Left lobe of liver (tissue), 2 donors: ENCODE data around the gene GALNT2. TPM values are rescaled to one million over a fixed set of nuclear protein-coding genes. Genes with fewer than 3 reads are reported as not detected.

ENCODE experiments used
- ATAC-seq: fragments of 200-7000 bp; cut with Tn5 transposase; one replicate; pipeline ENCODE4 v1.9.1; 2020; ENCODE audit warnings: mild to moderate bottlenecking, moderate library complexity
- DNase-seq: peaks from one replicate; pipeline ENCODE4 v3.0.0-alpha.2; 2020; ENCODE audit warnings: low spot score
- total RNA-seq: library from RNA; stranded (reverse); gene quantifications from one replicate; pipeline ENCODE4 v1.2.1, GENCODE V29; 2021
- donor health status: DM: no; HTN: no; CAD: no; lungs with moderate emphysema.
- donor health status: DM: no; HTN: yes; CAD: no.

The GALNT2 gene
- total RNA-seq, 1 donor from 2014 or later: 83.7 TPM

DNA sequence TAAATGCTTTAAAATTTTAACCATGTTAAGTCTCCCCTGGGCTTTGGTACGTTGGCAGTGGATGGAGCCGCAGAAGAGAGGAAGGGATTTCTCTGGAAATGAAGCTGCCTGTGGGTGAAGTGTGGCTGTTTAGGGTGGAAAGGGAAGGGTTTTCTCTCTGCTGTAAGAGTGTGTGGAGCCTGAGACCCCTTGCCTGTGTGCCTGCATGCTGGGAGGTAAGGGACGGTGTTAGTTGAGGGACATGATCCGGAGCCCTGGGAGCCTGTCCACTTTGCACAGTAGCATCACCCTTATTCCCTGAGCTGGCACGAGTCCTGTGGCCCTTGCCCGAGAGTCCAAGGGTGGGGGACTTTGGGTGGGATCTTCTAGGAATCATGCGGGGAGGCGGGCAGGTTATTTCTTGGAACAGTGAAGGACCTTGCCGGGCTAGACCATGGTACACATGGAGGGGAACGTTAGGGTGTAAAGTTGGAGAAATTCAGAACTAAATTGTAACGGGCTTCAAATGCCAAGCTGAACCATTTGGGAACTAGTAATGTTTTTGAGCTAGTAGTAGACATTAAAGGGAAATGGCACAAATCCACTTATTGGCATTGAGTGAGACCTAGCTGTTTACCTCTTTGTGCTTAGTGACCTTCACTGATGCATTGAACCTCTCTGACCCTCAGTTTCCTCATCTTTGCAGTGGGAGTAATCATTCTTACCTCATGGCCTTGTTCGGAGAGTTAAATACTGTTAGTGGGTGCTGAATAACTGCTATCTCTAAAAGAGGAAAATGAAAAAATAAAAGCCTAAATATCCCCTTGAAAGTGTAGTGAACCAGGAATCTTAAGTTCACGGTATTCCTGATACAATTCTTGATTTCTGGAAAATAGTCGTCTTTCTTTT lies 3.5 kb downstream of the GALNT2 start:
- ATAC-seq (no peak), DNase-seq (peak; percentile 61)

DNA sequence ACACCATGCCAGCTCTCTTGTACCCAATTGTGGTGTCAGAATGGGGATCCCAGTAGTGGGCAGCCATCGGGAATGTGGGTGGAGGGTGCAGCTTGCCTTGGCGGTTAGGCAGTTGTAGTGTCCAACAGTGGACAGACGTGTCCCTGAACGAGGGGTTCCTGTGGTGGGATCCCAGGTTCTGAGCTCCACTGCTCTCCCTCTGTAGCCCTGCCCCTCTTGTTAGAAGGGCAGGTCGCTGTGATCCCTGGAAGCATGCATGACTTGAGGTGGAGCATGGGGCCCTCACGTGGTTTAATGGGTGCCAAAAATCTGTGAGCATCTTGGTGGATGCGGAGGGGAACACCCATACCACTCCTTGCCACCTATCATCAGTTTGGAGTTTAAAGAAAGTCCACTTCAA lies 4.3 kb downstream of the GALNT2 start:
- ATAC-seq: no peak
- no peak for DNase-seq

DNA sequence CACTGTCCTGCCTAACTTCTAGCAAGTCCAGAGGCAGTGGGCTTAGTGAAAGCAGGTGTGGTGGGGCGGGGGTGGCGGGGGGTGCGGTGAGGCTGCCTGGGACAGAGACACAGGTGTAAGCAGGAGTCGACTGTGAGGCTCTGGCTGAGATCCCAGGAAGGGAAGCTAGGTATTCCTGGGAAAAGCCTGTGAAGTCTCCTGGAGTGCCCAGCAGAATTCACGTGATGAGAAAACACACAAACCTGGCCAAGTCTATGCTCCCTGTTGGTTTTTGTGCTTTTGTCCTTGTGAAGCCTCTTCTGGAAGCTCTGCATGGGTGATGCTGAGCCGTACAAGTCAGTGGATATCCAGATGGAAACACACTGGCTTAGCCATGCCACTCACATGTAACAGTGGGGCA lies 5.3 kb downstream of the GALNT2 start:
- peak; percentile 4 for ATAC-seq

DNA sequence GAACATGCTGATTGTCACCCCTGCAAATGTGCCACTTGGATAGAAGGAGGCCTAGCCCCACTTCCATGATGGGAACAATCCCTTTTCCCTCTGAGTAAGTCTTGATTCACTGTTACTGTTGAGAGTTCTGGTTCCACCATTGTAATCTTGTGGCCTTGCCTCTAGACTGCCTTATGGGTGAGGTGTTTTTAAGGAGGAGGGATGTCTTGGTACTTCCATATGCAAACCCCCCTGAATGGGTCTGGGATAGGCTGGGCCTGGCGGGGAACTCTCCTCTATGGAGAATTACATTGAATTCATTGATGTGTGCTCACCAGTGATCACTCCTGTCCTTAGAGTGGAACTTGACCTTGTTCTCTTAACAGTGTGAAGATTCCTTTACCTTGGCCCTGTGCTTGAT lies 5.8 kb downstream of the GALNT2 start:
- no peak for DNase-seq
- ATAC-seq: no peak

More for the DNA sequence above, 5.3 kb downstream of the GALNT2 start:
- DNase-seq: no peak

DNA sequence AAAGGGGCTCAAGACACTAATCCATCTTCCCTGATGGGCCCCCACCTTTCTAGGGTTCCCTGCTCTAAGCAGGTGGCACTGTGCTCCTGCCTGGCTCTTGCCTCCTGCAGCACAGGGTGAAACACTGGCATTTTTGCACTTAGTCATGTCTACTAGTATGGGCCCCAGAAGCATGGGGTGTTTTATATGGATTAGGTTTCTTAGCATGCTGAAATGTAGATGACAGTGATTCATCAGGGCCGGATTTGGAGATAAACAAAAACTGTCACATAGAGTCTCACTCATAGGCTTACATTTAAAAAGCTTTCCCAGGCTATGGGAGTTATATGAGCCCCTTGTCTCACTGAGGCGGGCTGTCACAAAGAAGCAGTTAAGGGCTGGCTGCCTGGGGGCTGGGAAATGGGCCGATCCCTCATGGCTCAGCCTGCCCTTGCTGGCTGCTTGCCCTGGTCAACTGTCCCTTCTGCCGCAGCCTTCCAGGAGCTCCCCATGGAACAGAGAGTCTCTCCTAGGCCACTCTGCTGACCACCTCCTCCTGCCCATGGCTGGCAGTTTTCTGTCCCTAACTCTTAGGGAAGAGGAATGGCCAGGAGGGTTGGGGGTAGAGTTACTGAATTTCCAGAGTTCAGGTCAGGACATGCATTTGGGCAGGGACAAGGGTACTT lies 6.5 kb downstream of the GALNT2 start:
- peak; percentile 43 for ATAC-seq

DNA sequence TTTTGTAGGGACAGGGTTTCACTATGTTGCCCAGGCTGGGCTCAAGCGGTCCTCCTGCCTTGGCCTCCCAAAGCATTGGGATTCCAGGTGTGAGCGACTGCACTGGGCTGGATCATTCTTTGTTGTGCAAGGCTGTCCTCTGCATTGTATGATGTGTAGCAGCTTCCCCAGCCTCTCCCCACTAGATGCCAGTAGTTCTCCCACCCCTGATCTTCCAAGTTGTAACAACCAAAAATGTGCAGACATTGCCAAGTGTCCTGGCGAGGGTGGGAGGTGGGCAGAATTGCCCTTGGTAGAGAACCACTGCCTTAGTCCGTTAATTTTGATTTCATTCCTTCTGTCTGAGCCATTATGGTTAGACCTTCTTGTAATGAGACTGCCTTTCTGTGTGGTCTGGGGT lies 7.2 kb downstream of the GALNT2 start:
- no peak for DNase-seq
- ATAC-seq: no peak

More for the DNA sequence above, 6.5 kb downstream of the GALNT2 start:
- no peak for DNase-seq

DNA sequence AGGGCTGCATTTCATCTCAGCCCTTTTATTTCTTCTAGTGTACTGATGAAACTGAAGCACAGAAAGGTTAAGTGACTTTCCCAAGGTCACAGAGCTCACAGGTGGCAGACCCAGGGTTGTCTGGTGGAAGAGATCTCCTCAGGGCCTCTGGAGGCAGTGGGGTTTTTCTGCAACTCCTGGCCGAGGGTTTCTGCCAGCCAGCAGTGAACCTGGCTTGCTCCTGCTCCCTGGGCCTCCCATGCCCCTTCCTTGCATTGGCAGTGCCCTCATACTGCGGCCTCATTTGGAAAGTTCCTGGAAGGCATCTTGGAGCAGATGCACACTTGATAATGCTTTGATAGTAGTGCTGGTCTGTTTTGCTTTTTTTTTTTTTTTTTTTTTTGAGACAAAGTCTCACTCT lies 7.7 kb downstream of the GALNT2 start:
- DNase-seq (no peak), ATAC-seq (no peak)

DNA sequence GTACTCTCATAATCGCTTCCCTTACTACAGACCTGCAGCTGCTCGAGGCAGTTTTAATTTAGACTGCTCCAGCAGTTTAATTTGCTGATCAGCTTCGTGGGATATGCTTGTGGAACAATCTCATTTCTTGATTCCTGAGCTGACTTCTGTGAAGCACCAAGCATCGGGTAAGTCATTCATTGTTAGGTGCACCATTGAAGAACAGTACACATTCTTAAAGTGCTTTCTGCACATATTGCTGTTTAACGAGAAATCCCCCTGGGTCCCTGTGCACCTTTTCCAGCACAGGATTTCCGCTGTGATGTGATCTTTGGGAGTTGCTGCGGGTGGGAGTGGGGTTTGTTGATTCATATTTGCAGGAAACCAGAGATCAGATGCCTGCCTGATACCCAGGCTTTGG lies 9.1 kb downstream of the GALNT2 start:
- ATAC-seq (no peak), DNase-seq (no peak)

DNA sequence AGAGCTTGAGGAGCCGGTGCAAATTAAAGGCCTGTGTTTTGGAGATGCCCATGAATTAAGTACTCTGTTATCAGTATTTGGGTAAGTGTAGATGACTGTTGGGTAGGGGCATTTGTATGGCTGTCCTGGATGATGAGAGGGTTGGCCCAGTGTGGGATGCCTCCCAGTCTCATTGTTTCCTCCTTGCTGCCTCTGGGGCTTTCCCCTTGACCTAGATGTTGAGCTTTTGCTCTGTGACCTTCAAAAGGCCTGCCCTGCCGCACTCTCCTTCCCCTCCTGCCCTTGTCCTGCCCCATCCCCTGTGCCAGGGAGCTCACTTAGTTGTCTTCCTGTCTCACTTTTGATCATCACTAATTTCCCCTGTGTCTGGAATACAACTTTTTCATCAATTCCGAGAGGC lies 10.0 kb downstream of the GALNT2 start:
- ATAC-seq: no peak
- no peak for DNase-seq

DNA sequence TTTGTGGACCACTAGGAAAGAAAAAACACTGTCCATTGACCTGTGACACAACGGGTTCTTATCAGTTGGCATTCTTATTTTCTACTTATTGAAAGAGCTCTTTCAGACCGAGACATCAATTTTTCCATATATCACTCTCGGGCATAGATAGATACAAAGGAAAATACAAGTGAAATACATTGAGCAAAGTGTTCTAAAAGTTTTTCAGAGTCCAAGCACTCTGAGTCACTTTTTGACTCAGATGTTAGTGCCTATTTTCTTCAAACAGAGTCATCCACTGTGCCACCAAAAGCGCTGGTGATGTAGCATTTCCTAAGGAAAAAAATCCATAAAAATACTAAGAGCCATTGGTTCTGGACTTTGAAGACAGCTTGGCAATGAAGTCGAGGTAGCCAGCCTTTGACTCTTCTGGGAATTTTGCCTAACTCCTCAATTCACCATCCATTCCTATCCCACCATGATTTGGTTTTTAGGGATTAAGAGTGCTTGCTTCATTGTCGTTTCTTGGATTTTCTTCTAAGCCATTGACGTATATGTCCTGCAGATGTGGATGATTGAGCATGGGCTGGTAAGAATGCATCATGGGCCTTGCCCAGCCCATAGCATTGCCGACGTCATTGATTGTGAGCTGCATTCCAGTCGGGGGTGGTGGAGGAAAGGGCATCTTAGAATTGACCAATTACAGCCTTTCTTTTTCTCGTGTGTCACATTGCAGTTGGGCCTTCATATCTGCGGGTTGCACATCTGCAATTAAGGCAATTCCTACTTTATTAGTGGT lies 10.6 kb downstream of the GALNT2 start:
- DNase-seq (no peak), ATAC-seq (no peak)

DNA sequence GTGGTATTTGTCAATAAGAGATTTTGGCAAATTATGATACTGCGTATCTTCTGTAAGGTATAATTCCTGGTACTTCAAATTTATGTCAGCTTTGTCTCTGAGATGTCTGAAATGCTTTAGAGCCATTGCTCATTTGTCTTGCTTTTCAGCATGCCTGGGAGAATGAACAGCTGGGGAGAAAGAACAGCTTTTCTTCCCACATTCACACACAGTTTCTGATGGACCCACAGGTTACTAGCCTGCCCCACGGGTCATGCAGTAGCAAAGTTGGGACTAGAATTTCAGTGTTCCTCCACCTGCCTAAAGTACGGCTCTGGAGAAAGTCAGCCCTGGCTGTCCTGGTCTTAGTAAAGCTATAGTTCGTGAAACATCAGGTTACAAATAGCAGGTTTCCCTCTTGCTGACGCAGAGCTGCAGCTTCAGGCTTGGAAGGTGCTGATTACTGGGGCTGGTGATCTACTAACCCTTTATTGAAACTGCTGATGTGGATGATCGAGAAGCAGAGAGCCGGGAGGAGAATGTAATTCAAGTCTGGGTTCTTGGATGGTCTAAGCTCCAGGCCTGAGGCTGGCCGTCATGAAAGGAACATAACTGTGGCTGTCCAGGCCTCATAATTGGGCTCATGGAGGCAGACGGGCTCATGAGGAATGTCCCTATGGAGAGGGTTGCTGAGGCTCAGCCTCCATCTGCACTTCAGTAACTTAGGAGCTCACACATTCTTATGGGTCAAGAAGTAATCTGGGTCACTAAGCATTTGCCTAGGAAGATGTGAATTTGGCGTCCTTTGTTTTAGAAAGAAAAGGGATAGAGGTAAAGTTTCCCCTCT lies 12.4 kb downstream of the GALNT2 start:
- ATAC-seq: no peak
- no peak for DNase-seq

DNA sequence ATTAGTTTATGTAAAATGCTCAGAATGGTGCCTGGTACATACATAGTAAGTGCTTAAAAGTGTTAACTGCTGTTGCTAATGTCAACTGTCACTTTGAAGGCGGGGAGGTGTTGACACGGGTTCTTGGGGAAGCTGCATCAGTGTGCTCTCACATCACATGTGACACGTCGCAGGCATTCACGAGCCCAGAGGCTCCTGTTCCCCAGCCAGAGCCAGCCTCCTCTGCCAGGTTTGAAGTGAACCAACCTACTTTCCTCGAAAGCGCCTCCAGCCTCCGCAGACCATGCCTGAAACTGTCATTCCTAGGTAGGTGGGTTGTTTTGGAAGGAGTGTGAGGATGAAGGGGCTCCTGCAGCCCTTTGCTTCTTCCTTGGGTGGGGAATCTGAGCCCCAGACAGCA lies 13.8 kb downstream of the GALNT2 start:
- DNase-seq (no peak), ATAC-seq (no peak)

DNA sequence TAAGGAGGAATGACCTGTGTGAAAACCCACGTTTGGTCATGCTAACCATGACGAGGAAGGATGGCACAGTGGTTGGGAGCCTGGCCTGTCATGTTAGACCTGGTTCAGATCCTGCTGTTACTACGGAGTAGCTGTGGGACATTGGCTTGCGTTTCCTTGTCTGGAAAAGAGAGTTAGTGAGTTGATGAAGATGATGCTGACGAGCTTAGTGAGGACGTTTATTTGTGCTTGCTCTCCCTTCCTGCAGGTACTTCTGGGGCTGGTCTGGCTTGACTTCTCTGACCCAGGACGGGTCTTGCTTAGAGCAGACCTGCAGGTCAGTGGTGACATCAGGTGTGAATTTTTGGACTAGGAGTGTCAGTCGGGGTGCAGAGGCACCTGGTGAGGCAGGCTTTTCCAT lies 14.7 kb downstream of the GALNT2 start:
- DNase-seq: no peak
- ATAC-seq: no peak

DNA sequence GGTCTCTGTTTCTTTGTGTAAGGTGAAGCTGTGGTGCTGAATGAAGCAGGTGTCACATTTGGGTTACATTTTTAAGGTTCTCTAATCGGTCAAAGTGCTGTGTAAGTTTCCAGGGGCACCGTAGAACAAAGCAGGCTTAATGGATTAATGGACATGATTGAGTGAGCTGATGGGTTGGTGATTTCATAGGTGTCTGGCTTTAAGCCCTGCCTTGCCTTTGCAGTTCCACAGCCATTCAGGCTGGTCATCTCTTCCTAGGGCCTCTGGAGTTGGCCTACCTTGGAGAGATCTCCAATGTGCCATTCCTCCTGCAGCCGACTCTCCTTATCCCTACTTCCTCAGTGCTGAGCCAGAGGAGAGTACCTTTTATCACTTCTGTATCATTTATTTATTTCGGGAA lies 15.2 kb downstream of the GALNT2 start:
- DNase-seq (no peak), ATAC-seq (no peak)

DNA sequence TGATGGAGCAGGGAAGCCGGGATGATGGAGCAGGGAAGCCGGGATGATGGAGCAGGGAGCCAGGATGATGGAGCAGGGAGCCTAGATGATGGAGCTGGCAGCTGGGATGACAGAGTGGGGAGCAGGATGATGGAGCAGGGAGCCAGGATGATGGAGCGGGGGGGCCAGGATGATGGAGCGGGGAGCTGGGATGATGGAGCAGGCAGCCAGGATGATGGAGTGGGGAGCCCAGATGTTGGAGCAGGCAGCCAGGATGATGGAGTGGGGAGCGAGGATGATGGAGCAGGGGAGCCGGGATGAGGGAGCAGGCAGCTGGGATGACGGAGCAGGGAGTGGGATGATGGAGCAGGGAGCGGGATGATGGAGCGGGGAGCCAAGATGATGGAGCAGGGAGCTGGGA lies 16.0 kb downstream of the GALNT2 start:
- ATAC-seq: no peak
- no peak for DNase-seq

DNA sequence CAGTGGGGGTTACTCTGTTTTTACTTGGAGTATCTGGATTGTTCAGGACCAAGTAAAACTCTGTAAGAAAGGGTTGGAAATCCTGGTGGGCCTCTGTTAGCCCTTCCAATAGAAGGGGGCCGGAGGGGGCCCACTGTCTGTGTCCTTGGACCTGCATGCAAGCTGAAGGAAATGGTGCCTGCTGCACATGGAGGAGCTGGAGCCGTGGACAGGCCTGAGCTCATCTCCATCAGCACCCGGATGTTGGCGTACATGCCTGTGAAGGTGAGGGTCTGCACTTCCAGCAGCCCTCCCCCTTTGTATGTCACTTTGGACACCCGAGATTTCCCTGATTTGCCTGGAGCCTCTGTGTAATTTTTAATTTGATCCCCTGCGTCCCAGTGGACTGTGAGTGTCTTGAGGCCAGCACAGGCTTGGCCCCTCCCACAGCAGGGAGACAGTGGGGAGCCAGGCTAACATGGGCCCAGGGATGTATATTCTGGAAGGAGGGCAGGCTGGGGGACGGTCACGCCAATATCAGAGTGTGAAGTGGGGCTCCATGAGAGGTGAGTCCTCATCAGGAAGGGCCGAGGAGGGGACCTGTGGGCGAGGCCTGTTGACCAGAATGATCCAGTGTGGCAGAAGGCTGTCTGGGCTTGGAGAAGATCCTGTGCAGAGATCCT lies 16.8 kb downstream of the GALNT2 start:
- ATAC-seq (no peak), DNase-seq (no peak)

DNA sequence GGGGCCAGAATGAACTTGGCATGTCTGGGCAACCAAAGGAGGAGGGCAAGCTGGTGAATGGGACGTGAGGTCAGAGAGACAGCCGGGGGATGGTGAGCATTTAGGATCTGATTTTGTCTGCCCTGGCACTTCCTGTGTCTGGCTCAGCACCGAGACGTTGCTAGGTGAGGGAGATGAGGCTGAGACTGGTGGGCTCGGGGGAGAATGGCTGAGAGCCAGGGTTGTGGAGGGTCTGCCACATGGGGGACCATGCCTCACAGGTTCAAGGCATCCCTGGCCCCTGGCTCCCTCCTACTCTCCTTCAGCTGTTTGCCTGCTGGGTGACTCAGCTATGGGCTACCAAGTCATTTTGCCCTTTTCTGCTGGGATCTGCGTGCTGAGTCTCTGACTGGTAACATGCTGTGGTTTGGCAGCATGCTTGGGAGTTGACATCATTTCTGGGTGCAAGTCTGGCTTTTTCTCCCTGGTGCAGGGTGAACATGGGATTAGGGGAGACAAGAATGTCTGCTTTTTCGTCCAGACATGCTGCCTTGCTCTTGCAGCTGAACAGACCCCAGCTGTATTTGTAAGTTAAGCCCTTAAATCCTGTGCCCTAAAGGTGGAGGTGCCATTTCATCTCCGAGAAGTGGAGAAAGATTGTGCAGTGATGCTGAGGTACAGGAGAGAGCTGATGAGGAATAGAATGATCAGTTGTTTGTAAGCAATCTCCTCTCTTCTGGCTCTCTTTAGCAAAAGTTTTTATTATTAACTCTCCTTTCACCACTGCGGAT lies 17.6 kb downstream of the GALNT2 start:
- DNase-seq (no peak), ATAC-seq (peak; percentile 23)

DNA sequence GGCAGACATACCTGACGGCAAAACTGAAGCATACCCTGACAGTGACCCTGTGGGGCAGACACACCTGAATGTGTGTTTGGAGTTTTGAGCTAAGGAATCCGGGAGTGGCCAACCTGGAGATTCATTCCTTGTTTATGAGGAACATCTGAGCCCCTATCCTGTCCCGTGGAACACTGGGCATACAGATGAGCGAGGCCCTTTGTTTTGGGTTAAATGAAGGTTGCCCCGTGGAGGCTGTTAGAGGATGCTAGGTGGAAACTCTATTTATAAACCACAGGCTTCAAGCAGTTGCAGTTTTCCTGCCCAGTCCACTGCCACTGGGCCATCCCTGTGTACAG lies 18.1 kb downstream of the GALNT2 start:
- no peak for DNase-seq
- no peak for ATAC-seq

DNA sequence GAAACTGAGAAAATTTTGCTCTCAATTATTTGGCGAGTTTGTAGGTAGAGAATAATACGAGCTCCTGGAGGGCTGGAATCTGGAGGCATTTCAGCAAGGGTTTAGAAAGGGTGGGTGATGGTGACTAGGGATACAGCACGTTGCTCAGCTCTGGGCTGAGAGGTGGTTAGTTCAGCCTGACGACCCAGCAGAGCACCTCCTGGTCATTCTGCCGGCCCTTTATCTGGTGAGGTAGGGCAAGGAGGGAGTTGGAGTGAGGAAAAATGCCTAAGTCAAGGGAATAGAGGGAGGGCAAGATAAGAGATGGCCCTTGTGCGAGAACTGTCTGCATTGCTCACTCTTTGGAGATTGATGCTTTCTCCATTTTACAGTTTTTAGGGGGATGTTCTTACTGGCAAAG lies 19.1 kb downstream of the GALNT2 start:
- no peak for ATAC-seq
- no peak for DNase-seq
